Loucy (cell line): Measurements from ENCODE around the gene PDE9A.

Experiments used
- EZH2phosphoT487 ChIP-seq: fragments of 200-600 bp; IDR thresholded peaks from 2 replicates; pipeline ENCODE4 v1.6.1; 2018; ENCODE audit warnings: antibody characterized with exemption, mild to moderate bottlenecking, moderate library complexity, borderline replicate concordance
- TF ChIP-seq, protein P1 (sequence below): fragments of 200-600 bp; sonication (generic); conservative IDR thresholded peaks from 2 replicates; pipeline ENCODE4 v1.5.1; 2014; ENCODE audit warnings: mild to moderate bottlenecking, antibody characterized with exemption, low read length

DNA sequence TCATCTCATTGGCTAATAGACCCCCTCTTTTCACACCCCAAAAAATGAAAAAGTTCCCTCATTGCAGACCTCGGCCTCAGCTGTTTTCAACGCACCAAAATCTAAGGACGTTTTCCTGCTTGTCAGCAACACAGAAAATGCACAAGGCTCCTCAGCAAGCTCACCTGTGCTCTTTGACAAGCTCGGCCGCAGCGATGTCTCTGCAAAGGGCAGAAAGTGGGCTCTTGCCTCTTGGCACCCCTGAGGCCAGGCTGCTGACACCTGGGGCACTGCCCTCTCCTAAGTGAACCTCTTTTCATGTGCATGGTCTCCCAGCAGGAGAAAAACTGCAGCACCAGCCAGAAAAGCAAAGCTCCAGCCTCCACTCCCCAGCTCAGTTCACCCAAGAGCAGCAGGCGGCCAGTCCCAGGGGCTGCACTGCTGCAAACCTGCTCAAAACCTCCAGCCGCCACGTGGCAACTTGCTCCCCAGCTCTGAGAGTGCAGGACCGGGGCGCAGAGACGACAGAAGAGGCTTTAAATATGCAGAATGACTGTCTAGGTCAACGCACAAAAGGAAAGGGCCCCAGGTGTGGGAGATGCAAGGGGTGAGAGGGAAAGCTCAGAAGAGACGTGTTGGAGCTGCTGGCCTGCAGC, 101.7 kb downstream of the PDE9A start:
- TF ChIP-seq, protein P1, sequence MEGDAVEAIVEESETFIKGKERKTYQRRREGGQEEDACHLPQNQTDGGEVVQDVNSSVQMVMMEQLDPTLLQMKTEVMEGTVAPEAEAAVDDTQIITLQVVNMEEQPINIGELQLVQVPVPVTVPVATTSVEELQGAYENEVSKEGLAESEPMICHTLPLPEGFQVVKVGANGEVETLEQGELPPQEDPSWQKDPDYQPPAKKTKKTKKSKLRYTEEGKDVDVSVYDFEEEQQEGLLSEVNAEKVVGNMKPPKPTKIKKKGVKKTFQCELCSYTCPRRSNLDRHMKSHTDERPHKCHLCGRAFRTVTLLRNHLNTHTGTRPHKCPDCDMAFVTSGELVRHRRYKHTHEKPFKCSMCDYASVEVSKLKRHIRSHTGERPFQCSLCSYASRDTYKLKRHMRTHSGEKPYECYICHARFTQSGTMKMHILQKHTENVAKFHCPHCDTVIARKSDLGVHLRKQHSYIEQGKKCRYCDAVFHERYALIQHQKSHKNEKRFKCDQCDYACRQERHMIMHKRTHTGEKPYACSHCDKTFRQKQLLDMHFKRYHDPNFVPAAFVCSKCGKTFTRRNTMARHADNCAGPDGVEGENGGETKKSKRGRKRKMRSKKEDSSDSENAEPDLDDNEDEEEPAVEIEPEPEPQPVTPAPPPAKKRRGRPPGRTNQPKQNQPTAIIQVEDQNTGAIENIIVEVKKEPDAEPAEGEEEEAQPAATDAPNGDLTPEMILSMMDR: no peak
- no peak for TF ChIP-seq EZH2phosphoT487
